Adrenal gland (tissue), 12 donors: ENCODE results near the gene KRTAP5-2. TPM values are rescaled to one million over a fixed set of nuclear protein-coding genes. Genes with fewer than 3 reads are reported as not detected.
"Not testable (repeated sequence)": the region's sequence is repeated elsewhere in the genome, so short reads cannot be mapped to it uniquely, and the experiment has no call there.

ENCODE experiments used
- DNase-seq, 7 donors: peaks; one replicate each; pipeline ENCODE4 v3.0.0-alpha.2; 2019 to 2020
- H3K27ac ChIP-seq, 5 donors: fragments of 200-600 bp; sonication (generic) in 4 of 5; 1 replicate in 3 of 5; 2 replicates in 2 of 5; pipeline versions ENCODE4 v1.5.1 to v1.8.0; 2016 to 2020; ENCODE audit warnings: mild to moderate bottlenecking in 1 of 5
- H3K27me3 ChIP-seq: fragments of 200-600 bp; 2 replicates; pipeline ENCODE4 v1.8.0; 2021
- H3K36me3 ChIP-seq, 2 donors: fragments of 200-600 bp; replicated peaks in 1 of 2; 1 replicate in 1 of 2; 2 replicates in 1 of 2; pipeline versions ENCODE4 v1.5.1 to v1.8.0; 2018 to 2022
- H3K4me1 ChIP-seq, 2 donors: fragments of 200-600 bp; replicated peaks in 1 of 2; 1 replicate in 1 of 2; 2 replicates in 1 of 2; pipeline versions ENCODE4 v1.5.1 to v1.8.0; 2018 to 2021
- H3K4me3 ChIP-seq, 4 donors: fragments of 200-600 bp; sonication (generic) in 3 of 4; one replicate each; pipeline ENCODE4 v1.5.1; 2016 to 2018
- H3K9me3 ChIP-seq, 3 donors: fragments of 200-600 bp; sonication (generic) in 1 of 3; replicated peaks in 1 of 3; 1 replicate in 2 of 3; 2 replicates in 1 of 3; pipeline versions ENCODE4 v1.5.1 to v1.8.0; 2016 to 2021
- CTCF ChIP-seq, 6 experiments: fragments of 450-650 bp in 4 of 6; fragments of 200-600 bp in 2 of 6; sonication (generic) in 1 of 6; IDR thresholded peaks; 1 replicate in 5 of 6; 2 replicates in 1 of 6; pipeline versions ENCODE4 v1.5.1 to v1.8.0; 2016 to 2021; ENCODE audit warnings: antibody characterized with exemption in 6 of 6, mild to moderate bottlenecking in 2 of 6, moderate library complexity in 1 of 6
- POLR2A ChIP-seq, 2 donors: fragments of 450-650 bp; IDR thresholded peaks; one replicate each; pipeline ENCODE4 v1.6.1; 2017; ENCODE audit warnings: antibody characterized with exemption in 2 of 2, mild to moderate bottlenecking in 2 of 2, moderate library complexity in 1 of 2
- WGBS, 4 donors: extraction: QIAGEN DNeasy Blood & Tissue Kit in 2 of 4; methylation state at CpG; one replicate each; pipeline versions ENCODE4 v1.1.5 to v1.1.7; 2013 to 2017; 5-methylcytosine and 5-hydroxymethylcytosine counted together
- intact Hi-C, 2 donors: fragments of 100-400 bp; cut with DNase I; formaldehyde crosslinking; loops; one replicate each; pipeline versions ENCODE4 v1.14.1 to v1.15.0; 2022 to 2023
- polyA plus RNA-seq, 3 donors: library from polyadenylated mRNA; stranded (reverse); fragments of 200-250 nt in 2 of 3; fragments of 350-450 nt in 1 of 3; fragmentation: Illumina TruSeq in 1 of 3; extraction: RNeasy Lipid Tissue Mini Kit (QIAGEN cat#74804) in 1 of 3; gene quantifications; one replicate each; pipeline ENCODE4 v1.2.3, GENCODE V29; 2013 to 2014
- total RNA-seq, 9 donors: library from RNA; depleted of rRNA in 4 of 9; stranded (reverse); fragments of >200 nt in 4 of 9; fragments of 120-200 nt in 1 of 9; fragmentation: NEBNext Ultra II Directional in 1 of 9; extraction: Animal tissue kit (Norgen Biotek cat#: 25700) in 1 of 9; gene quantifications; one replicate each; pipeline versions ENCODE4 v1.1.0 to v1.2.4, GENCODE V29; 2013 to 2023
- donor health status: healthy with polysubstance abuse.
- donor health status: Bipolar disorder and iron deficiency.
- donor health status: DM: yes; HTN: yes; CAD: no.
- donor health status: DM: no; HTN: no; CAD: no.
- donor health status: DM: no; HTN: no; CAD: no.
- donor health status: DM: yes; HTN: yes; CAD: no.

KRTAP5-2 gene
- total and polyA plus RNA-seq, 12 donors: not detected

GRCh38 chr11:1581976-1582375 is 16.1 kb downstream of the KRTAP5-2 start:
- Histone ChIP-seq H3K27ac (no peak overlapping the region), H3K4me1 (no peaks in the 10 kb centered on the region), H3K27me3 (peaks cover 15% of the 10 kb centered on the region), H3K4me3 (no peak overlapping the region), H3K36me3 (no peaks in the 10 kb centered on the region), H3K9me3 (no peaks in the 10 kb centered on the region)
- intact Hi-C loops: no loop called here
- WGBS, 4 donors: 58 to 87% (median 79%) methylated on average over 4 to 9 of the region's 9 CpGs
- TF ChIP-seq CTCF (IDR thresholded peaks at IDR 0.05) (no peak), POLR2A (IDR thresholded peaks at IDR 0.05) (no peak)
- DNase-seq: no peak

- Histone ChIP-seq H3K27ac (no peak overlapping the region), H3K4me3 (no peak overlapping the region), H3K27me3 (peaks cover 19% of the 10 kb centered on the region), H3K9me3 (no peaks in the 10 kb centered on the region), H3K36me3 (no peaks in the 10 kb centered on the region), H3K4me1 (peaks cover 0 to 5% of the 10 kb centered on the region in 2 donors)
- intact Hi-C loops: loop anchor here in 1 of 2 donors (5.0 kb wide), 1 partner anchor 375 kb away; no protein-coding TSS in a partner anchor
- WGBS, 4 donors: 70 to 87% (median 74%) methylated on average over 6 of the region's 6 CpGs
- no peak for TF ChIP-seq CTCF (IDR thresholded peaks at IDR 0.05)
- no peak for TF ChIP-seq POLR2A (IDR thresholded peaks at IDR 0.05)
- no peak for DNase-seq
Measured at GRCh38 chr11:1576825-1577224, 21.3 kb downstream of the KRTAP5-2 start.

- peaks cover 18% of the 10 kb centered on the region for H3K27me3 ChIP-seq
- intact Hi-C loops: loop anchor here (2.0 to 5.0 kb wide), 2 partner anchors 29 to 373 kb away; no protein-coding TSS in a partner anchor
- DNase-seq, H3K9me3 ChIP-seq, H3K36me3 ChIP-seq, H3K27ac ChIP-seq, H3K4me1 ChIP-seq, H3K4me3 ChIP-seq: not testable (repeated sequence)
- 74 to 82% (median 78%) methylated on average over 16 of the region's 16 CpGs for WGBS, 4 donors
Measured at GRCh38 chr11:1575756-1576155, 22.3 kb downstream of the KRTAP5-2 start.

- DNase-seq: no peak
- H3K36me3 ChIP-seq: no peaks in the 10 kb centered on the region
- intact Hi-C loops: loop anchor here (2.0 to 5.0 kb wide), 2 partner anchors 28 to 373 kb away; no protein-coding TSS in a partner anchor
- H3K27ac ChIP-seq: no peak overlapping the region
- peaks cover 0 to 5% of the 10 kb centered on the region in 2 donors for H3K4me1 ChIP-seq
- no peaks in the 10 kb centered on the region for H3K9me3 ChIP-seq
- 12 to 16% (median 14%) methylated on average over 7 of the region's 7 CpGs for WGBS, 4 donors
- H3K4me3 ChIP-seq: no peak overlapping the region
- TF ChIP-seq POLR2A (IDR thresholded peaks at IDR 0.05): no peak
- TF ChIP-seq CTCF (IDR thresholded peaks at IDR 0.05): peak in 2 of 6 experiments; percentile 29 to 50
- H3K27me3 ChIP-seq: peaks cover 18% of the 10 kb centered on the region
Measured at GRCh38 chr11:1574933-1575242, 23.2 kb downstream of the KRTAP5-2 start.

GRCh38 chr11:1574238-1574932 is 23.7 kb downstream of the KRTAP5-2 start:
- 0 to 3% (median 1%) methylated on average over 5 to 64 of the region's 64 CpGs for WGBS, 4 donors
- Histone ChIP-seq H3K36me3 (no peaks in the 10 kb centered on the region), H3K27me3 (peaks cover 18% of the 10 kb centered on the region), H3K9me3 (no peaks in the 10 kb centered on the region), H3K27ac (peak overlapping the region in 1 of 5 donors; percentile 75), H3K4me1 (peaks cover 0 to 5% of the 10 kb centered on the region in 2 donors), H3K4me3 (no peak overlapping the region)
- TF ChIP-seq POLR2A (IDR thresholded peaks at IDR 0.05) (no peak), CTCF (IDR thresholded peaks at IDR 0.05) (peak in 3 of 6 experiments; percentile 90 to 95 (median 91))
- DNase-seq: peak in 5 of 7 donors; percentile 50 to 71 (median 63)
- intact Hi-C loops: loop anchor here (2.0 kb wide), 1 partner anchor 28 kb away; no protein-coding TSS in a partner anchor
